NCI-H2196 treated with DMSO at 0.1 percent for 48 hours (cell line): ENCODE data around the gene ARAP3.
A peak's percentile ranks its signal among the peaks of the same experiment; 100 is the strongest.

Source experiments
- DNase-seq: peaks from one replicate; lab custom pipeline; 2025; ENCODE audit not compliant: unreplicated experiment; lab: John Stamatoyannopoulos, UW

ARAP3 gene

DNA sequence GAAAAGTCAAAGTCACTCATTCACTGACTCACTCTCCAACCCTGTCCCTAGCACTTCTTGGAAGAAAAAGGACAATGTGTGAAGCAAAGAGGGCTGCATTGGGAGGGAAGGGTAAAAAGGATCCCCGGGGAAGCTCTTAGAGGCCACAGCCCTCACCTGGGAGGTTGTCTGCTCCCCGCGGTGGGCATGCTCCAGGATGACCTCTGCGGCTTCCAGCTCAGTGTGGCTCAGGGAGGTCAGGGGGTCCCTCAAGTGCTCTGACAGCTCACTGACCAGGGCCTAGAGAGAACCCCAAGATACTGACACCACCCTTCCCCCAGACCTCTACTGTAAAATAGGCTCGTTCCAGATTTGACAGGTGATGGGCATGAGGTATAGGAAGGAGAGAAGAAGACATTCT is 34.8 kb downstream of the ARAP3 start:
- DNase-seq: no peak

DNA sequence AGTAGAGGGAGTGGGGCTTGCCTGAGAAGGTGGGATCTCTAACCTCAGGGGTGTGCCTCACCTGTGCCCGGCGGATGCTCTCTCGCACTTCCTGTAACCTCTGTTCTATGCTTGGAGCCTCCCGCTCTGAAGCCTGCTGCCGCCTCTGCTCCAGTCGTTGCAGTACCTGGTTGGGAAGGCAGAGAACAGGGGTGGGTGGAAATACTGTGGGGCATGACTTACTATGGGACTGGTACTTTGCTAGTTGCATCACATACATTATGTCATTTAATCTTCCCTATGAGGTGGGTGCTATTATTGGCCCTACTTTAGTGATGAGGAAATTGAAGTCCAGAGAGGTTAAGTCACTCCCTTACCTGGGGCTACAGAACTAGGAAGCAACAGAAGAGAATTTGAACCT is 36.0 kb downstream of the ARAP3 start:
- DNase-seq: no peak

DNA sequence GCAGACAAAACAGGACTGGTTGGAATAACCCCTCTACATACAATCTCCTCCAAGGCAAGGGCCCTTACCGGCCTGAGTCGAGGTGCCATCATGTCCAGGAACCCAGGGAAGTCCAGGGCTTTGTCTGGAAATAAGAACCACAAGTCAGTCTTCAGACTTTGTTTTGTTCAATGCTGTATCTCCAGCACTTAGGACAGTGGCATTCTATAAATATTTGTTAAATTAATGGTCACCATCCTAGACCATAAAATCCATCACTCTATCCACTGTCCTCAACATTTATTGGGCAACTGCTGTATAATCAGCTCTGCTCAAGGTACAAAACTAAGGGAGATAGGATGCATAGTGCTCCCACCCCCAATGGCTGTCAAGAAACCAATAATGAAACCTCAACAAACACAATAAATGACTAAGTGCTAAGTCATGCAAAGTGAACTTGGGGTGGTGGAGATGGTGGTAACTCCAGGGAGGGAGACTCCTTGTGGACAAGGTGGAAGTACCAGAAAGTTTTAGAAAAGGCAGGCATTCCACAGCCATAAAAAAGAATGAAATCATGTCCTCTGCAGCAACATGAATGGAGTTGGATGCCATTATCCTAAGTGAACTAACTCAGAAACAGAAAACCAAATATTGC is 40.3 kb downstream of the ARAP3 start:
- no peak for DNase-seq

DNA sequence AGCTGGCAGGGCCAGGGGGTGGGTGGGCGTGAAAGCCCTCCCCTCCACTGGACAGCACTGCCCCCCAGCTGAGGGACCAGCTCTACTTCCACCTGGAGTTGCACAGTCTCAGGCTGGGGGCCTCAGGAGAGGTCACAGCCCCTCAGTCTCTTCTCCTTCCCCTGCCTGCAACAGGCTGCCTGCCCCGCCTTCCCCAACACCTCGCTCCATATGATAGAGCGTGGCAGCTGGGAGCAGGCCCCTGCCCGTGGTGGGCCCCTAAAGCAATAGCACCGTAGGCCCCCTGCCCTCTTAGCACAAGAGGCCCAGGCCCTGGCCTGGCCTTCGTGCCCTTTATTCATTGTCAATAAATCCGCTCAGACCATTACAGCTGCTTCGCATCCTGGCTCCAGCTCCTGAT is 41.3 kb downstream of the ARAP3 start:
- no peak for DNase-seq

DNA sequence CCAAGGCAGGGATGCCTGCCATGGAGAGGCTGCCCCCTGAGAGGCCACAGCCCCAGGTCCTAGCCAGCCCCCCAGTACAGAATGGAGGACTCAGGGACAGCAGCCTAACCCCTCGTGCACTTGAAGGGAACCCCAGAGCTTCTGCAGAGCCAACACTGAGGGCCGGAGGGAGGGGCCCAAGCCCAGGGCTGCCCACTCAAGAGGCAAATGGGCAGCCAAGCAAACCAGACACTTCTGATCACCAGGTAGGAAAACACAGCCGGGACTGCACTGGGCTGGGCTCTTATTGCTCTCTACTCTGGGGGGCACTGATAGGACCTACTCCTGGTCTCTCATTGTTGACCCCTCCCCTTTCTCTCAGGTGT is 42.0 kb downstream of the ARAP3 start:
- DNase-seq: no peak

DNA sequence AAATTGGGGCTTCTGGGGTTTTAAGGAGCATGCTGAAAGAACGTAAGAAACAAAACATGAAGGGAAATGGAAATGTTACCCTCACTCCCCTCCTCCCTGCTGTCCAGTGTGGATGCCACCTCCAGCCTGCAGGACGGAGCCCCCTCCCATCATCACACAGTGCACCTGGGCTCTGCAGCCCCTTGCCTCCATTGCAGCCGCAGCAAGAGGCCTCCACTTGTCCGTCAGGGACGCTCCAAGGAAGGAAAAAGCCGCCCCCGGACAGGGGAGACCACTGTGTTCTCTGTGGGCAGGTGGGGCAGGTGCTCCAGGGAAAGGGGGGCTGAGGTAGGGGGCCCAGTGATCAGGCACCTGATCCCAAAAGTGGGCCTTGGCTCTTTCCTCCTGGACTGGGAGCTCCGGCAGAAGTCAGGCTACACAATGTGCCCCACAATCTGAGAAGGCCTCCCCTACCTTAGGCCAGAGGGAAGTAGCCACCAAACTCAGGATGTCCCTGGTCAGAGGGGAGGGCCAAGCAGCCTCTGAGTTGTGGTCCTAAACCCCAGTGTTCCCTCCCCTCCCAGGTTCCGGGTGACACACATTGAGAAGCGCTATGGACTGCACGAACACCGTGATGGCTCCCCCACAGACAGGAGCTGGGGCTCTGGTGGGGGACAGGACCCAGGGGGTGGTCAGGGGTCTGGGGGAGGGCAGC is 42.5 kb downstream of the ARAP3 start:
- no peak for DNase-seq

DNA sequence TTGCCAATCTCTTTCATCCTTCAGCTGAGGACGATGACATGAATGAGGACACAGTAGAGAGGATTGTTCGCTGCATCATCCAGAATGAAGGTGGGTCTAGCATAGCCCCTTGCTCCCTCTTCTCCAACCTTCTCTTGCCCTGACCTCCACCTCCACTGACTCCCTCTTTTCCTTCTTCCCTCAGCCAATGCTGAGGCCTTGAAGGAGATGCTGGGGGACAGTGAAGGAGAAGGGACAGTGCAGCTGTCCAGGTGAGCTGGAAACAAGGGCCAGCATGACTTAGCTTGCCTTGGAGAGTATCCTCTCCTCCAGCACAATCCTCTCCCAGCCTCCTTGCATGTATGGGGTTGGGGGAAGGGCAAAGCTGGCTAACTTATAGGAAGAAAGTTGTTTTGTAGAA is 43.3 kb downstream of the ARAP3 start:
- DNase-seq: no peak

DNA sequence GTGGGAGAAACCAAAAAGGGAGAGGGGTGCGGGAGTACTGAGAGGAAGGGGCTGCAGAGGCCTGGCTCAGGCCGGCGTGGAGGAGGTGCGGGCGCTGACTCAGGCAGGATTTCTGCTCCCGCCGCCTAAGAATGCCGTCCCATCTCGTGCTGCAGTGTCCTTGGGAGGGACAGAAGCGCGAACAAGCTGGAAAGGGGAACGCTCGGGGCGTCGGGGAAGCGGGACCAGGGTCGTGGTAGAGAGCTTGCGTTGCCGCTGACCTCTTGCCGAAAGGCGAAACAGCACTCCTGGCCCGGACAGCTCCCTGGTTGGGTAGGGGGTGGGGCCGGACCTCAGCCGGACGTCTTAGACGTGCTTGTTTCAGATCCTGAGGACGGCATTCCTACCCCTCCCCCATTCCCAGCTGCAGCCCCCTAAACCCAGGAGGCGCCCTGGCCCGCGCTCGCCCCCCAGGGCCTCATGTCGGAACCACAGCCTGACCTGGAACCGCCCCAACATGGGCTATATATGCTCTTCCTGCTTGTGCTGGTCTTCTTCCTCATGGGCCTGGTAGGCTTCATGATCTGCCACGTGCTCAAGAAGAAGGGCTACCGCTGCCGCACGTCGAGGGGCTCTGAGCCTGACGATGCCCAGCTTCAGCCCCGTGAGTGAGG is 44.1 kb downstream of the ARAP3 start:
- DNase-seq: no peak

DNA sequence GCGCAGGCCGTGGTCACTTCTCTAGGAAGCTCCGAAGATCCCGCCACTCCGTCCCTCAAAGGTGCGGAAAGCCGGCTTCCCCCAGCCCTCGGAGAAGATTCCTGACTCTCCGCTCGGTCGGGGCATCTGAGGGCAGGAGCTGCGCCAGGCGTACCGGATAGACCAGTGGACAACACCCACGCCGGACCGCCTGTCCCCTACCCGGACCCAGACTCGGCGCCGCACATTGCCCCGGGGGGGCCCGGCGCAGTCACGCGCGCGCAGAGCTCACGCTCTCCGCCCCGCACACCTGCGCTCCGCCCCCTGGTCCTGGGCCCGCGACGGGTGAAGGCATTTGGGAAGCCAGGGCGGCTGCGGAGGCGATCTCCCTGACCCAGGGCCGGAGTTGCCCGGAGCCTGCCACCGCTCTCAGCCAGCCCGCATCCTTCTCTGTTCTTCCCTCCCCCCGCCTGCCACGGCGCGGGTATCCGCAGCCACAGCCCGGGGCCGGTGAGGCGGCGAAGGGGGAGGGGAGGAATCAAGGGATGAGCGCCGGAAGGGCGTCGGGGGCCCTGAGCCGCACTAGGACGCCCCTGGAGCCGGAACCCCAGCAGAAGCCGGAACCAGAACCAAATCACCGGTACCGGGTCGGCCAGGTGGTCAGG is 44.8 kb downstream of the ARAP3 start:
- no peak for DNase-seq

DNA sequence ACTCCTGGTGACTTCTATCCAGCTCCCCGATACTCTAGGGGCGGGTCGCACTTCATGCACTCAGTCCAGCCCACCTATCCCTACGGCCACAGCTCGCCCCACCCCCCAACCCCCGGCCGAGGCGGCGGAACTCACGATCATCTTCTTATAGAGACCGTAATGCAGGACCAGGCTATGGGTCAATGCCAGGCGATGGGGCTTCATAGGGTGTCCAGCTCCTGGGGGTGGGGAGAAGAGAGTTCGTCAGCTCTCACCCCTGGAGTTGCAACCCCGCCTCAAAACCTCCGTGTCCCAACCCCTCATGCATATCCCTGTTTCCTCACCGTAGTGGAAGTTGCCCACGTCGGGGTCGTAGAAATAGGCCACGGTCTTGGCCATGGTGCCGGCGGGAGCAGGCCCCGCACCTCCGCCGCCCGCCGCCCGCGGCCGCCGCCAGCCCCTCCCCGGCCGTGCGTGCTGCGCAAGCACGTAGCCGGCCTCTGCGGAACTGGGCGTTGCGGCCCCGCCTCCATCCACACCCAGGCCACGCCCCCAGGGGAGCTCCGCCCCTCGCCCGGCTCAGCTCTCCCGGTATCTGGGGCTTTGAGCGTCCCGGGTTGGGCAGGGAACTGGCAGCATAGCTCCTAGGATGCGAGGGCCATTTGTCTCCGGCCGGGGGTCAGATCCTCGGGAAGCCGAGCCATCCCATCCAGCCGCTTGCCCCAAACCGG is 45.5 kb downstream of the ARAP3 start, which contains the start of the genes HDAC3 and RELL2:
HDAC3 (minus strand) TSS at position 437 of the 710 bp plus-strand sequence; CDS start at position 378, 59 bp downstream.
RELL2 (plus strand) TSS at position 585 of the 710 bp plus-strand sequence. CDS start 1,229 bp downstream, outside the sequence.
- DNase-seq: peak; percentile 76

DNA sequence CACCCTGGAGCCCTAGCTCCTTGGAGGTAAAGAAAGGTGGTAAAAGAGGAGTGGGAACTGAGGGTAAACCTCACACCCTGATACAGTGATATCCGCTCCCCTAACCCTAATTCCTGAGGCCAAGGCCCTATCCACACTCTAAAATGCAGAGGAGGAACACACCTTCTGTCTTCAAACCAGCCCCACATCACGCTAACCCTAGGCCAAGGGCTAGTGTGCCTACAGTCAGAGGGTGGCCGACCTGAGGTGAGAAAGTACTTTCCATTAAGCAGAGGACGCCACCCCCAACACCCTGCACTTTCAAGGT is 46.0 kb downstream of the ARAP3 start:
- no peak for DNase-seq

DNA sequence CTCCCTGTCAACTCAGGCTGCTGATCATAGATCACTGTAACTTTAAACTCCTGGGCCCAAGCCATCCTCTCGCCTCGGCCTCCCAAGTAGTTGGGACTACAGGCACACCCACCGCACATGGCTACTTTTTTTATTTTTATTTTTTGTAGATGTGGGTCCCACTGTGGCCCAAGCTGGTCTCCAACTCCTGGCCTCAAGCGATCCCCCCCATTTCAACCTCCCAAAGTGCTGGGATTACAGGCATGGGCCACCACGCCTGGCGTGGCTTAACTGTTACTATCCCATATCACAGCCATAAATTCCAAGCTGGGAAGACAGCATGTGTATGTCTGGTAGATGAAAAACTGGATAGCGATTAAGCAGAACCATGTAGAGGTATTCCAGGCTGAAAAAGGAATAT is 46.4 kb downstream of the ARAP3 start:
- no peak for DNase-seq

DNA sequence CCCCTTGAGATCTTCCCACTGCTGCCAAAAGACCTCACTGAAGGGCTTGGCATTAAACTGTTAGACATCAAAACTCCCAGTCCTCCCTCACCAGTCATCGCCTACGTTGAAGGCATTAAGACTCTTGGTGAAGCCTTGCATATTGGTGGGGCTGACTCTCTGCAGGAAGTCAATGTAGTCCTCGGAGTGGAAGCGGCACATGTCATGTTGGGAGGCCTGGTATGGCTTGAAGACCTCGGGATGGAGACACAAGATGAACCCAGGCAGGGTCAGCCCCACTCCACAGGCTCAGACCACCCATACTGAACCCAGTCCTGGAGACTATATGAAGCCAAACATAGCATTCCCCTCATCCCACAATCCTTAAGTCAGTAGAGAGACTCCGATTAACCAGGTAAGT is 47.3 kb downstream of the ARAP3 start:
- no peak for DNase-seq

DNA sequence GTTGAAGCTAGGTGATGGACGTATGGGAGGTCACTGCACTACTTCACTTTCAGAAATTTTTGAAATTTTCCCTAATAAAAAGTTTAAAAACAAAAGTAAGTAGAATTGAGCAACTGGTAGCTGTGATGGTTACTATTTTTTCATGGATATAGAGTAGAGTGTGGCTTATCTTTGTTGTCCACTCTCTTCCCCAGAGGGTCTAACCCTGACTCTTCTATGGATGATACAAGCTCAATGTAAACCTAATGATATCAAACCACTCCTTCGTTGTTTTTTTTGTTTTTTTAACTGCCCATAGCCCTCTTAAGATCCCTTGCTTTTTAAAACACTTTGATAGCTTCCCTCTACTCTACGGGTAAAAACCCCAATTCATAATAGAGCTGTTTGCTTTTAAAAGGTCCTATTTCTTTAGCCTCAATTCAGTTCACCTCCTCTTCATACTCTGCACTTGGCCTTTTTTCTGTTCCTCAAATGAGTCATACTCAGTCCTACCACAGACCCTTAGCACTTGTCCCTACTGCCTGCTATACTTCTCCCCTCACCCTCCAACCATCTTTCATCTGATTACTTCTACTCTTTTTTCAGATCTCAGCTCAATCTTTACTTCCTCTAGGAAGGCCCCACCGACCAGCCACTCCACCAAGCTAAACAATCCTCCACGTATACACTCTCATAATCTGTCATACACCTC is 48.0 kb downstream of the ARAP3 start:
- DNase-seq: no peak

DNA sequence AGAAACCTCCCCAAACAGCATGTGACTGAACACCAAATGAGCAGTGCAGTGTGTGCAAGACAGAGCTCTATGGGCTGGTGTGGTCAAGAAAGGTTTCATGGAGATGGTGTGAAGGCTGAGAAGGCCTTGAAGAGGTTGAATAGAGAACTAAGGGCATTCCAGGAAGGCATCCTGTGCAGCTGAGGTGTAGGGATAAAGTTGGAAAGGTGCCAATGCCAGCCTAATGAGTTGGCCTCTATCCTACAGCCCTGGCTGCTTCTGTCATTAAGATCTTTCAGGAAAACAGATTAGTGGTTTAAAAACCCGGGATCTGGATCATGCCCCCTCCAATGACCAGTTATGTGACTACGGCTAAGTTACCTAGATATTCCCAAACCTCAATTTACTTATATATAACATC is 49.4 kb downstream of the ARAP3 start:
- DNase-seq: peak; percentile 2

DNA sequence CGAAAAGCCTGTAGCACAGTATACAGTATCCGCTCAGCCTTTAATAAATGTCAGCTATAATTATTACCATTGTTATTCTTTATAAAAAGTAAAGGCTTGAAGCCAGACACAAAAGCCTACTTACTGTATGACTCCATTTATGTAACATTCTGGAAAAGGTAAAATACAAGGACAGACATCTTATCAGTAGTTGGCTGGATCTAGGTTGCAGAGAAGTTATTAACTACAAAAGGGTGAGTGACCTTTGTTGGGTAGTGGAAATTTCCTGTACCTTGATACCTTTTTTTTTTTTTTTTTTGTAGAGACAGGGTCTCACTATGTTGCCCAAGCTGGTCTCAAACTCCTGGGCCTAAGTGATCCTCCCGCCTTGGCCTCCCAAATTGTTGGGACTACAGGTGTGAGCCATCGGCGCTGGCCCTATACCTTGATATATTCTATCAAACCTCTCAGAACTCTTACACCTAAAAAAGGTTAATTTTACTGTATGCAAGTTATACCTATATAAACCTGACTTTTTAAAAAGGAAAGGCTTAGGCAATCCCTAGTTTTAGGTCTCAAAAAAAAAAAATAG is 51.4 kb downstream of the ARAP3 start:
- DNase-seq: no peak

DNA sequence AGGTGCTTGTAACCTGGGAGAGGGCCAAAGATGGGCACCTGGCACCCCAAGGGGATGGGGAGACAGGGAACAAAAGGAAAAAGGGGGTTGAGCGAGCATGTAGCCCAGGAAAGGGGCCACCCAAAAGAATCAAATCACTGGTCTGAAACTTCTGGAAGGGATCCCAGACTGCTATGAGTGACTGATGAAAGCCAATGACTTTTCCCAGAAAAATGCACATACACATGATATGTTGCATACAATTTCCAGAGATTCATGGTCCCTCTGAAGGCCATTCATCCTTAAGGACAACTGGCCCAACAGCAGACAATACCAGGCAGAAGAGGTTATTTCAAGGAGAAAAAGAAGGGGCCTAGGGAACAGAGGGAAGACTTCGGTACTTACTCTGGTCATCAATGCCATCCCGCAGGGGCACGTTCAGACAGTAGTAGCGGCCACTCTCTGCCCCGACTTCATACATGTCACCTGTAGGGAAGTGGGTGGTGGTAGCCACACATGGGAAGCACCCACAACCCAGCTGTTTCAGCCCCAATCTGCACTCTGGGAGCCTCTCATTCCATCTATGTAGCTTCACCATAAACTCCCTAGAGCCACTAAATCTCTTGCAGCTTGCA is 53.7 kb downstream of the ARAP3 start:
- DNase-seq: no peak

DNA sequence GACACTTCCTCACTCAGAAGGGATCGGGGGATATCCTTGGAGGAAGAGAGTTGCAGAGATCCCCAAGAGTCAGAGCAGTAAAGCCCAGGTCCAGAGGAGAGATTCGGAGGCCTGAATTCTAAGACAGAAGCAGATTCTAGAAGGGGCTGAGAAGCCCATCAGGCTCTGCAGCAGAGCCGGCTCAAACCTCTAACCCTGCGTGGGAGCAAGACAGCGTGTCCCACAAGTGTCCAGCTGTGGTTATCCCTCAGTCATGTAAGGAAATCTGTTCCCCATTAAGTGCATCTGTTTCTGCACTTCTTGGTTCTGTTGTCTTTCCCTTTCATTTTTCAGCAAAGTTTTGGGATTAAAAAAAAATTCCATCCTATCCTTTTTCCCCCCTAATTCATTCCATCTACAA is 58.4 kb downstream of the ARAP3 start:
- DNase-seq: no peak

DNA sequence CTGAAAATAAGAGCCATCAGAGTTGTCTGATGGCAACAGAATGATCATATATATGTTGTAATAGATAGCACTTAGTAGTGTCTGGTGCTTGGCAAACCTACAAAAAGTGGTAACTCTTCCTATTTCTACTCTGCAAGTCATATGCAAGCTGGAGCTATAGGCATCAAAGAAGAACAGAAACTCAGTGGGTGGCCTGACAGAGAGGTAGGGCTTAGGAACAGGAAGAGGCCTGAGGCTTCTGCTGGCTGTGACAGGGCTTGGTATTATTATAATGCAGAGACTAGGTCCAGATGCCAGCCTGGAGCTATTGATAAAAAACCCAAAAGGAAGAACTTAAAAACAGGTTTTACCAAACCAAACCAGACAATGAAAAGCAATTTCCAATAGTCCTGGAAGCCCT is 58.8 kb downstream of the ARAP3 start:
- no peak for DNase-seq
